Activated T-cell treated with anti-CD3 and anti-CD28 coated beads, Interleukin-2, amount 50 U/mL, for 1 hour (primary cell): ENCODE data around the gene RSPO4.
A peak's percentile ranks its signal among the peaks of the same experiment; 100 is the strongest.
"Not testable (repeated sequence)": the region's sequence is repeated elsewhere in the genome, so short reads cannot be mapped to it uniquely, and the experiment has no call there.

Experiments
- DNase-seq: peaks from one replicate; pipeline ENCODE4 v3.0.0-alpha.2; 2020

Gene RSPO4

GRCh38 chr20:1001911-1002681 is at the start of gene RSPO4:
RSPO4 (minus strand) TSS chr20:1002311; CDS start chr20:1002164, 147 bp downstream.
- no peak for DNase-seq

GRCh38 chr20:1050440-1050839 is 48.3 kb upstream of the RSPO4 start:
- DNase-seq, result no peak

DNA sequence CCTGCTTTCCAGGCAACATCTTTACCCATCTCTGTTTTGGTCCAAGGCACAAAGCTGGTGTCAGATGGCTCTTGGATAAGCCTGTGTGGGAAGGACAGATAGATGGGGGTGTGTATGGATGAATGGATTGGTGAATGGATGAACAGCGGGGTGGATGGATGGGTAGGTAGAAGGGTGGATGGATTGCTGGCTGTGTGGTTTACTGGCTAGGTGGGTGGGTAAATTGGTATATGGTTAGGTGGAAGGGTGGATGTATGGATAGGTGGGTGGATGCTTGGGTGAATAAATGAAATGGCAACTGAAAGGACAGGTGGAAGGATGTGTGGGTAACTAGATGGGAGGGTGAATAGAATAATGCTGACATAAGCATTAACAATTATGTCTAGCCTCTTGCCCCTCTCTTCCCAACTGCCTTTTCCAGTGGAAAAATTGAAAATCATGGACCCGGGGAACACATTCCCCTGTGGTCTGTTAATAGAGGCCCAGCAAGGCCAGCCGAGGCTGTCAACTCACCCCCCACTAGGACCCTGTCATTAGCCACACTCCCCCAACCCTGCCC is 43.8 kb upstream of the RSPO4 start:
- no peak for DNase-seq

DNA sequence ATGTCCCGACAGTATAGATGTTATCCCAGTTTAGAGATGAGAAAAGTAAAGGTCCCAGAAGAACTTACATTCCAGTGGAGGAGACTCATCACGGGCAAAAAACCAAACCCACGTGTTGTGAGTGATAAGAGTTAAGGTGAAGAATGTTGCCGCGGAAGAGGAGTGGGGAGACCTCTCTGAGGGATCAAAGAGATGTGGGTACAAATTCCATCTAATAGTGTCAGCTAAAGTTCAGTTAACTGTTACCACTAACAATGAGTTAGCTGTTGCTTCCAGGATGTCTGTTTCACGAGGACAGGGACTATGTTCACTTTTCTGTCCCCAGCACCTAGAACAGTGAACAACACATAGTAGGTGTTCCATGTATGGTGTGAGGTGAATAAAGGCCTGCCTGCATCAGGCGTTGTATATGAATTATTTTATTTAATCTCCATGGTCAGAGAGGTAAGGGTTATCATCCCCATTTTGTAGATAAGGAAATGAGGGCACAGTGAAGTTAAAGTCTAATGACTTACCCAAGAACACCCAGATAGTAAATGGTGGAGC is 39.8 kb upstream of the RSPO4 start:
- no peak for DNase-seq

GRCh38 chr20:1038205-1038604 is 36.1 kb upstream of the RSPO4 start:
- DNase-seq, result no peak

DNA sequence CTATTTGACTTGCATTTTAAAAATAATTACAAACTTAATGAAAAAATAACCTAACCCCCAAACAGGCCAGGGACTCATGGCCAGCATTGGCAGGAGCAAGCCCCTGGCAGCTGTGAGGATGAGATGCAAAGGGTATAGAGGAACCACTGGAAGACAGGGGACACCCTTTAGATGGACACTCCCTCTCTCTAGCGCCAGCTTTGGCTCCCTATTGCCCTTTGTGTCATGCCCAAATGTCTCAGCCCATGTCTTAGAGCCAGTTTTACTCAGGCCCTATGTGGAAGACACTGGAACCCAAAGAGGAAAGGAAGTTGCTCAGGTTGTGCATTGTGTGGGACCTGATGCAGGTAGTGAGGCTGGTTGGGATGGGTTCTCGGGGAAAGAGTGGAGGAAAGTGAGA is 34.9 kb upstream of the RSPO4 start:
- no peak for DNase-seq

DNA sequence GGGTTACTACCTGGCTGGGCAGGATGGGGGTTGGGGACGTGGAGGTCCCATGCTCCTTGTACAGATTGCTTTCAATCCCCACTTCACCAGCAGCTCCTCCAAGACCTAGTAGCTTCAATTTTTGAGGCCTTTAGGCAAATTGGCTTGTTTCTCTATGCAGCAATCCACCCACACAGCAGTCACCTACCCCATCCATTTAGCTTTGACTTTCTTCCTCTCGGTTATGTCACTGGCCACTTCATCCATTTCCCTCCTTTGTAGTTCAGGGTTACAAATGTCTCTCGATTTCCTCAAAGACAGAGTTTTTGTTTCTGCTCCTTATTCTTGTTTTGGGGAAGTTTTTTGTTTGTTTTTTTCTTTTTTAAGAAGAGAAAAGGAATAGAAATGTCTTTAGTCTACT is 33.4 kb upstream of the RSPO4 start:
- no peak for DNase-seq

- no peak for DNase-seq
Observed at GRCh38 chr20:1034415-1034789, 32.3 kb upstream of the RSPO4 start.

GRCh38 chr20:1033751-1034414 is 31.8 kb upstream of the RSPO4 start:
- DNase-seq, result no peak

- DNase-seq, result no peak
Observed at GRCh38 chr20:1029980-1030379, 27.9 kb upstream of the RSPO4 start.

- not testable (repeated sequence) for DNase-seq
Observed at GRCh38 chr20:1026214-1026613, 24.1 kb upstream of the RSPO4 start.

- DNase-seq, result no peak
Observed at GRCh38 chr20:1022871-1023270, 20.8 kb upstream of the RSPO4 start.

DNA sequence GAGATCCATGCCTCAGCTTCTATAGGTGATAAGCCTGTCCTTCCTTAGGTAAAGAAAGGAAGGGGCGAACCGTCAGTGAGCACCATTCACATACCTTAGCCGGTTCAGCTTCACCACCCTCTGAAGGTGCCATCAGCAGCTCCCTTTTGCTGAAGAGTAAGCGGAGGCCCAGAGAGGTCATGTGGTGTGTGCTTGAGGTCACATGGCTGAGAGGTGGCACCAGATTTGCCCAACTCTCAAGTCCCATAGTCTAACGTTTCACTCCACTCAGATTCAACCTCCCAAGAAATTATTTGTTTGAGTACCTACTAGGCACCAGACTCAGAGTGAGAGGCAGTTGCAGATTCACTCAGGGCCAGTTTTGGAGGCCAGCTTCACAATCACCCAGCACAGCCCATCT is 18.5 kb upstream of the RSPO4 start:
- no peak for DNase-seq

DNA sequence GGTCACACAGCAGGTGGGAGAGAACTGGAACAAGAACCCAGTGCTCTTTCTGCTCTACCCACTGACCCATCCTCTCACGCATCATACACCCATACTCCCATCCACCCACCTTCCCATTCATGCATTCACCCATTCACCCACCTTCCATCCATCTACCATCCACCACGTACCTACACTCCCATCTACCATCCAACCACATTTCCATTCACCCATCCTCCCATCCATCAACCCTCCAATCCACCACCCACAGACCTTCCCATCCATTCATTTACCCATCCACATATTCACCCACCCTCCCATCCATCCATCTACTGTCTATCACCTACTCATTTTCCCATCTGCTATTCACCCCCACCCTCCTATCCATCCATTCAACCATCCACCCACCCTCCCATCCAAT is 17.2 kb upstream of the RSPO4 start:
- no peak for DNase-seq

DNA sequence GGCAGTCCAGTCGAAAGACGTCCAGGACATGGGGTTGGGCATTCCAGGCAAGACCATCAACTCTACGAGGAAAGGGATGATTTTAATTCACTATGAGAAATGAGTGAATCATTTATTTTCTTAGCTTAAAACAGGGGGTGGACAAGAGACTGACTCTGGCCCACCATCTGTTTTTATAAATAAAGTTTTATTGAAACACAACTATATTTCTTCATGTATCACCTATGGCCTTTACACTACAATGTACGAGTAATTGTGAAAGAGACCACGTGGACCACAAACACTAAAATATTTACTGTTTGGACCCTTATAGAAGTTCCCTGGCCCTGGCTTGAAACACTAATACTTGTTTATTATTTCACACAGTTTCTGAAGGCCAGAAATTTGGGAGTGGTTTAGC is 15.6 kb upstream of the RSPO4 start:
- no peak for DNase-seq

- no peak for DNase-seq
Observed at GRCh38 chr20:1015181-1015580, 13.1 kb upstream of the RSPO4 start.

GRCh38 chr20:1014471-1014870 is 12.4 kb upstream of the RSPO4 start:
- DNase-seq, result no peak

- DNase-seq, result no peak
Observed at GRCh38 chr20:1013566-1014340, 11.6 kb upstream of the RSPO4 start.

- DNase-seq, result no peak
Observed at GRCh38 chr20:1012359-1013168, 10.5 kb upstream of the RSPO4 start.

DNA sequence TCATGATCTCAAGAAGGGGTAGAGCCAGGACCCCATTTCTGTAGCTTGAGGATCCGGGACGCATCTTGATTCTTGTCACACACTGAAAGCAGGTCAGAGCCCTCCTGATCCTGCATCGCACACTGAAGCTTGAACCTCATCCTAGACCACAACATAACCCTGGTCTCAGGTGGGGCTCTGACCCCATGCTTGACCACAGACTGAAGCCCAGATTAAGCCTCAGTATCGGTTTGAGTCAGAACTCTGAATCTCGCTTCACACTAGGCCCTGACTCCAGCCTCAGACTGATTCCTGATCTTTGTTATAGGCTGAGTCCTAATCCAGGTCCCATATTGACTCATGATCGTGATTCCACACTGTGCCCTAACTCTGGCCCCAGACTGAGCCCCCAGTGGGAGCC is 8.5 kb upstream of the RSPO4 start:
- DNase-seq, result no peak

DNA sequence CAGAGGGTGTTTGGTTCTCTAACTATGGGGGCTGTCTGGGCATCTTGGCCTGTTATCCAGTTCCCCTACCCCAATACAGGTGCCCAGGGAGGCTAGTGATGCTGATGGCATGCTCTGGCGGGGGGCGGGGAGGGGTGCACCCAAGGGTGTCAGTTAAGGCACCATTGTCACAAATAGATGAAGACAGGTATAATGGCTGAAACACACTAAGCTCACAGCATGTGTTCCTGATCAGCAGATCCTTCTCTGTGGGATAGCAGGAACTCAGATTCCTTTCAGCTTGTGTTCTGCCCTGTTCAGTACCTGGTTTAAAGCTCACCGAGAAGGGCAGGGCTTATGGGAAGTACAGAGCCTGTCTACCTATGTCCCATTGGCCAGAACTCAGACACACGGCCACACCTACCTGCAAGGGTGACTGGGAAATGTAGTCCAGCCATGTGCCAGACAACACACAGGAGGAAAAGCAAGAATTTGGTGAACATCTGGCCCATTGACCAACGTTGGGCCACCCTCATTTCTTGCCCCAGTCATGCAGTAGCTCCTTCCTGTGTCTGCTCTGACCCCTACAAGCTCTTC is 3.4 kb upstream of the RSPO4 start:
- DNase-seq, result peak; percentile 21
